GM10248 (cell line): ENCODE measurements around the gene PDIA6.

Experiments used
- CTCF ChIA-PET: fragments of 300-600 bp; sonication (Branson Sonifier 250); formaldehyde crosslinking; extraction: SDS; loops from one replicate; lab custom pipeline; 2021; ENCODE audit warnings: antibody characterized with exemption; lab: Yijun Ruan, JAX
- POLR2A ChIA-PET: fragments of 350-650 bp; sonication (Branson Sonifier 250); formaldehyde crosslinking; extraction: SDS; loops from one replicate; lab custom pipeline; 2020; ENCODE audit warnings: antibody characterized with exemption; lab: Yijun Ruan, JAX
- DNase-seq: peaks from one replicate; pipeline ENCODE4 v3.0.0; 2012; ENCODE audit errors: extremely low spot score
- TF ChIP-seq, protein P1 (sequence below): IDR thresholded peaks from 2 replicates; pipeline ENCODE4 v1.5.1; 2012; ENCODE audit warnings: mild to moderate bottlenecking, low read depth; ENCODE audit errors: extremely low read depth, missing control alignments, control extremely low read depth

The PDIA6 gene

GRCh38 chr2:10848541-10848940 lies 36.0 kb upstream of the PDIA6 start:
- TF ChIP-seq, protein P1, sequence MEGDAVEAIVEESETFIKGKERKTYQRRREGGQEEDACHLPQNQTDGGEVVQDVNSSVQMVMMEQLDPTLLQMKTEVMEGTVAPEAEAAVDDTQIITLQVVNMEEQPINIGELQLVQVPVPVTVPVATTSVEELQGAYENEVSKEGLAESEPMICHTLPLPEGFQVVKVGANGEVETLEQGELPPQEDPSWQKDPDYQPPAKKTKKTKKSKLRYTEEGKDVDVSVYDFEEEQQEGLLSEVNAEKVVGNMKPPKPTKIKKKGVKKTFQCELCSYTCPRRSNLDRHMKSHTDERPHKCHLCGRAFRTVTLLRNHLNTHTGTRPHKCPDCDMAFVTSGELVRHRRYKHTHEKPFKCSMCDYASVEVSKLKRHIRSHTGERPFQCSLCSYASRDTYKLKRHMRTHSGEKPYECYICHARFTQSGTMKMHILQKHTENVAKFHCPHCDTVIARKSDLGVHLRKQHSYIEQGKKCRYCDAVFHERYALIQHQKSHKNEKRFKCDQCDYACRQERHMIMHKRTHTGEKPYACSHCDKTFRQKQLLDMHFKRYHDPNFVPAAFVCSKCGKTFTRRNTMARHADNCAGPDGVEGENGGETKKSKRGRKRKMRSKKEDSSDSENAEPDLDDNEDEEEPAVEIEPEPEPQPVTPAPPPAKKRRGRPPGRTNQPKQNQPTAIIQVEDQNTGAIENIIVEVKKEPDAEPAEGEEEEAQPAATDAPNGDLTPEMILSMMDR, result no peak
- POLR2A ChIA-PET, result no interaction called here
- CTCF ChIA-PET, result interaction anchor here (1.7 to 2.3 kb wide), 3 partner anchors 13 to 52 kb away, joined by 6 to 9 read pairs (median 8); no protein-coding TSS in a partner anchor
- no peak for DNase-seq

- CTCF ChIA-PET, result interaction anchor here (0.8 to 2.3 kb wide), 8 partner anchors 10 to 738 kb away, joined by 3 to 9 read pairs (median 3); a partner anchor contains a TSS
- POLR2A ChIA-PET, result no interaction called here
- TF ChIP-seq, protein P1, result no peak
- no peak for DNase-seq
Observed at GRCh38 chr2:10847008-10847407, 34.4 kb upstream of the PDIA6 start.

DNA sequence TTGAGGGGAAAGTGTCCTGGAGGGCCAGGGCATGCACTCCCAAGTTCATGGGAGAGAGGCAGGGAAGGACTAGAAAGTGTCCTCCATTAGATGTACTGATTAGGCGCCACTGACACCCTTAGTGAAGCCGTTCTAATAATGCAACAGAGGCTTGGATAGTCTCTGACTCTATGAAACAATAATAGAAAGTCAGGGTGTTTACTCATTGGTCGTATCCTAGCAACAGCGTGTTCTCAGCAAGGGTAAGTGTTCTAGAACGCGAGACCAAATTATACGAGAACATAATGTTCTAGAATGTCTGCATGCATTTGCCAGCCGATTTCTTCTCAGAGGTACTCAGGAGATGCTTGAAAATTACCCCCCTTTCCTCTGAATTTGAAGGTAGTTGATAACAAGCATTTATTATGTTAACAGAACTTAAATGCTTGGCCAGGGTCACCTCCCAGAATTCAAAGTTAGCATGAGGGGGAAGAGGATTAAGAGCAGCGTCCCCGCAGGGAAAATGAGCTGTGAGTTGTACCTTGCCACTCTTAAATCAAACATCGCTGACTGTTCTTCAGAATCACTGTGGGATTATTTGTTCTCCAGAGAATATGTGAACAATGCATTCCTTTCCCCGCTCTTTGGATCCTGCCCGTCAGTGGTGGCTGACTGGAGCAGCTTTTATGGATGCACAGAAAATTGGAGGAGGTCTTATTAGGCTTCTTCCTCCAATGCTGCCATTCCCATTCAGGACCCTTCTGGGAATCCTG lies 33.7 kb upstream of the PDIA6 start:
- DNase-seq, result no peak
- TF ChIP-seq, protein P1, result no peak
- ChIA-PET POLR2A (no interaction called here), CTCF (interaction anchor here (1.2 to 2.3 kb wide), 5 partner anchors 11 to 287 kb away, joined by 3 to 9 read pairs (median 4); a partner anchor contains a TSS)

- no peak for DNase-seq
- TF ChIP-seq, protein P1, result no peak
- POLR2A ChIA-PET, result no interaction called here
- CTCF ChIA-PET, result interaction anchor here (1.2 to 2.3 kb wide), 3 partner anchors 10 to 278 kb away, joined by 4 to 12 read pairs (median 5); no protein-coding TSS in a partner anchor
Observed at GRCh38 chr2:10845640-10846039, 33.1 kb upstream of the PDIA6 start.

DNA sequence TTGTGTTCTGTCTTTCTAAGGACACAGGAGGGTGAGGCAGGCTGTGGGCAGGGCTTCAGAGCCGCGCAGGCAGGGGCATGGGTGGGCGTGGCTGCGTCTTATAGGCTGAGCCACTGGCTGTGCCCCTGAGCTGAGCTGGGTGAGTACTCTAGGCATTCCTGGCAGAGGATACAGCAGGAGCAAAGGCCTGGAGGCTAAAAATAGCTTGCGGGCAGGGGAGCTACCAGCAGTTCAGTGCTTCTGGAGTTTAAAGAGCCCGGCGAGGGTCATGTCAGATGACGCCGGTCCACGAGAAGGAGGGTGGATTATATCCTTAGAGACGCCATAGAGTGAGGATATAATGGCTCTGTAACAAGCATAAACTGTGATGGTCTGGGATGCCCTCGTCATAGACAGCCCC lies 31.5 kb upstream of the PDIA6 start:
- ChIA-PET POLR2A (no interaction called here), CTCF (interaction anchor here (1.0 to 2.3 kb wide), 6 partner anchors 8 to 289 kb away, joined by 3 to 12 read pairs (median 5); a partner anchor contains a TSS)
- TF ChIP-seq, protein P1, result no peak
- DNase-seq, result no peak

- ChIA-PET POLR2A (no interaction called here), CTCF (interaction anchor here (1.3 to 2.8 kb wide), 6 partner anchors 11 to 742 kb away, joined by 3 to 28 read pairs (median 6); a partner anchor contains a TSS)
- TF ChIP-seq, protein P1, result no peak
- no peak for DNase-seq
Observed at GRCh38 chr2:10842506-10842905, 29.9 kb upstream of the PDIA6 start.
